ENCODE results near the gene TP73.

Gene TP73

DNA sequence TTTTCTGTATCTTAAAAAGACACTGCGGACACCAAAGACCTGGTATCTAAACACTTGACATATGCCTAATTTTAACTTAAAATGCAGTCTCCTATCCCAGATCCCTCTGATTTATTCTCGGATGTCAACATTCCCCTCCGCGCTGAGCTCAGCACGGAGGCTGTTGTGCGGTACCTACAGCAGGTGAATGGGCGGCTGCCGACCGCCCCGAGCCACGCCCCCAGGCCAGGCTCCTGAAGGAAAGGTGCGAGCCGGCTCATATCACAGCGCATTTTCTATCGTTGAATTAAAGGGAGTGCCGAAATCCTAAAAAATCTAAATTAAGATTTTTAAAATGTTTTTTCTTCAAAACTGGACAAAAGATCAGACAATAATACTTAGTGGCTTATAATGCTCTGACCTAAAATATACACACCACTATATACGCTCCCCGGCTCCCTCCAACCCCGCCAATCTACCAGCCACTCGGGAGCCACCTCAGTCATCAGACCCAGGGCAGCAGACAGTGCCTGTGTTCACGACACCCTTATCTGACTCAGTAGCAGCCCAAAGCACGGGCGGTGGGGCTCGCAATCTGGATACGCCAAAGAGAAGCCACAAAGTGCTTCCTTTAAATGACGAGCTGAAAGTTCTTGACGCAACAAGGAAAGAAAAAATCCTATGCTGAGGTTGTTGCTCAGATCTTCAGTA is 6.5 kb upstream of the TP73 start:
- no peak overlapping the region for H3K4me3 Mint-ChIP-seq
- peaks cover 16% of the 10 kb centered on the region for H3K4me1 Mint-ChIP-seq
- TF ChIP-seq, protein P1, sequence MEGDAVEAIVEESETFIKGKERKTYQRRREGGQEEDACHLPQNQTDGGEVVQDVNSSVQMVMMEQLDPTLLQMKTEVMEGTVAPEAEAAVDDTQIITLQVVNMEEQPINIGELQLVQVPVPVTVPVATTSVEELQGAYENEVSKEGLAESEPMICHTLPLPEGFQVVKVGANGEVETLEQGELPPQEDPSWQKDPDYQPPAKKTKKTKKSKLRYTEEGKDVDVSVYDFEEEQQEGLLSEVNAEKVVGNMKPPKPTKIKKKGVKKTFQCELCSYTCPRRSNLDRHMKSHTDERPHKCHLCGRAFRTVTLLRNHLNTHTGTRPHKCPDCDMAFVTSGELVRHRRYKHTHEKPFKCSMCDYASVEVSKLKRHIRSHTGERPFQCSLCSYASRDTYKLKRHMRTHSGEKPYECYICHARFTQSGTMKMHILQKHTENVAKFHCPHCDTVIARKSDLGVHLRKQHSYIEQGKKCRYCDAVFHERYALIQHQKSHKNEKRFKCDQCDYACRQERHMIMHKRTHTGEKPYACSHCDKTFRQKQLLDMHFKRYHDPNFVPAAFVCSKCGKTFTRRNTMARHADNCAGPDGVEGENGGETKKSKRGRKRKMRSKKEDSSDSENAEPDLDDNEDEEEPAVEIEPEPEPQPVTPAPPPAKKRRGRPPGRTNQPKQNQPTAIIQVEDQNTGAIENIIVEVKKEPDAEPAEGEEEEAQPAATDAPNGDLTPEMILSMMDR (IDR thresholded peaks at IDR 0.05; ENCODE audit: unreplicated experiment in 3 of 3), result no peak
- no peak overlapping the region for H3K27ac Mint-ChIP-seq
- H3K9me3 Mint-ChIP-seq, result no peaks in the 10 kb centered on the region
- peaks cover 25% of the 10 kb centered on the region for H3K36me3 Mint-ChIP-seq (ENCODE audit: low read depth)
- peaks cover 13% of the 10 kb centered on the region for H3K27me3 Mint-ChIP-seq (ENCODE audit: low read depth)

DNA sequence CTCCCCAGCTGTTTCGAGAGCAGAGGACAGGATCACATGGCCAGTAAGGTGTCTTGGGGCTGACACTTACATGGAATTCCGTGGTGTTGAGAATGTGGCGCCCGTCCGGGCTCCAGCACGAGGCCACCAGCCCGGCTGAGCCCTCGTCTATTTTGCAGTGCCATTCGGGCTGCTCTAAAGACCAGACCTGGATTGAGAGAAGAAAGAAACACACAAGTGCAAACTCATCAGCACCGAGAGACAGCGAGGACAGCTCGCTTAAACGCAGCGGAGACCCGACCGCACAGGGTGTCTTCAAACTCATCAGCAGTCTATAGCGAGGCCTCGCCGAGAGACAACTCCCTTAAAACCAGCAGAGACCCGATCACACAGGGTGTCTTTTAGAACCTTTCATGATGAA is 5.7 kb upstream of the TP73 start:
- Mint-ChIP-seq H3K4me1 (peaks cover 16% of the 10 kb centered on the region), H3K27ac (no peak overlapping the region), H3K36me3 (ENCODE audit: low read depth) (peaks cover 25% of the 10 kb centered on the region), H3K9me3 (no peaks in the 10 kb centered on the region), H3K27me3 (ENCODE audit: low read depth) (peaks cover 21% of the 10 kb centered on the region), H3K4me3 (peak overlapping the region in 1 of 3 experiments; percentile 38)
- TF ChIP-seq, protein P1 (IDR thresholded peaks at IDR 0.05; ENCODE audit: unreplicated experiment in 3 of 3), result no peak

DNA sequence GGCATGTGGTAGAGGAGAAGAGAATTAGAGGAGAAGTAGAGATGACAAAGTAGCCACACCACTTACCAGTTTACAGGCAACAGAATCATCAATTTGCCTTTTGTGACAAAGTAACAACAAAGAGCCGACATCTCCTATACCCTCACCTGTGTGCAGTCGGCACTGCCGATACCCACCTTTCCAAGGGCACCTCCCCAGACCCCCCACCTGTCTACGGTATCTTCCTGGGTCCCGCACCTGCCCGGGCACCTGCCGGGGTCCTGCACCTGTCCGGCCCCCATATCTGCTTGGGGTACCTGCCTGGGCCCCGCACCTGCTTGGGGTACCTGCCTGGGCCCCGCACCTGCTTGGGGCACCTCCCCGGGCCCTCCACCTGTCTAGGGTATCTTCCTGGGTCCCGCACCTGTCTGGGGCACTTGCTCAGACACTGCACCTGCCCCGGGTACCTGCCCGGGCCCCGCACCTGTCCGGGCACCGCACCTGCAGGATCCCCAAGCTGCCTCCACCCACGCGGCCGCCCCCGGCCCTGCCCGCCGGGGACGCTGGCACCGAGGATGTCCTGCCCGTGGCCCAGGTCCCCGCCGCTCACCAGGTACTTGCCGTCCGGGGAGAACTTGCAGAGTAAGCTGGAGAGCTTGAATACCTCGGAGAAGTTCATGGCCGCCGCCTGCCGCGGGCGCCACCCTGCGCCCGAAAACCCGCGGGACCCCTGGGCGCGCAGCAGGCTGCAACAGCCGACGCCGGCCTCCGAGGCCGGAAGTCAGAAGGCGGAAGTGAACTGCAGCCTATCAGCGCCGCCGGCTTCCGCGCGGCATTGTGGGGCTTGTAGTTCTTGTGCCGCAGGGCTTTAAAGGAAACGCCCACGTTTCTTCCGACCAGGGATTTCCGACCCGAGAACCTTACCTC is 2.7 kb upstream of the TP73 start, which contains the start of gene WRAP73:
WRAP73 (minus strand) TSS at position 762 of the 906 bp plus-strand sequence; CDS start at position 658, 104 bp downstream.
- H3K4me1 Mint-ChIP-seq, result peaks cover 16% of the 10 kb centered on the region
- H3K9me3 Mint-ChIP-seq, result no peaks in the 10 kb centered on the region
- TF ChIP-seq, protein P1 (IDR thresholded peaks at IDR 0.05; ENCODE audit: unreplicated experiment in 3 of 3), result no peak
- H3K27me3 Mint-ChIP-seq (ENCODE audit: low read depth), result peaks cover 44% of the 10 kb centered on the region
- peaks cover 12% of the 10 kb centered on the region for H3K36me3 Mint-ChIP-seq (ENCODE audit: low read depth)
- no peak within 1 kb of the TSS for H3K27ac Mint-ChIP-seq
- peak within 1 kb of the TSS; percentile 80 to 85 (median 80) for H3K4me3 Mint-ChIP-seq

DNA sequence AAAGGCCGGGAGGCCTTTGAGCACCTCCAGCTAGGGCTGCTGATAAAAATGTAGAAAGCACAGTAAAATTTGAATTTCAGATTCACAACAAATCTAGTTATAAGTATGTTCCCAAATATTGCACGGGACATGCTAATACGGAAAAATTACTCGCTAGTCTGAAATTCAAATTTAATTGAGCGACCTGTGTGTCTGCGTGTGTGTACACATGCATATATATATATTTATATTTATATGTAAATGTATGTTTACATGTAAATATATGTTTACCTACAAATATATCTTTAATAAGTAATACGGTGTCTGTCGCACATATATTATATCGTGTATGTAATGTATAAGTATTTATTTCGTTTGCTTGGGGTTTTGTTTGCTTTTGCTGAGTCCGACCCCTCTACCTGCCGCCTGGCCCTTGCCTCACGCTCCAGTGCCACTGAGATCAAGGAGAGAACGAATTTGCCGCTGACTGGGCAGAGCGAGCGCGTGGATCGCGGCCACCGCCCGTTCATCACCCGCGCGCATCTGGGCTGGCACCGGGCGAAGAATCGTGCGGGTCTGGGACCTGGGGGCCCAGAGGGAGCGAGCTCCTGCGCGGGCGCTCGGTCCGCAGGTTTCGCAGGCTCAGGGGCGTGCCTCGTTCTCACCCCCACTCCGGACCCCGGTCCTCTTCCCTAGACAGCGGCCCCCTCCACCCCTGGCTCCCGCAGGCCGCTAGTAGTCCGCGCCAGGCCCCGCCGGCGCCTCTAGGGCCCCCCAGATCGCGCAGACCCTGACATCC is 1.9 kb upstream of the TP73 start:
- H3K9me3 Mint-ChIP-seq, result no peaks in the 10 kb centered on the region
- no peak overlapping the region for H3K27ac Mint-ChIP-seq
- peaks cover 16% of the 10 kb centered on the region for H3K4me1 Mint-ChIP-seq
- peaks cover 53% of the 10 kb centered on the region for H3K27me3 Mint-ChIP-seq (ENCODE audit: low read depth)
- TF ChIP-seq, protein P1 (IDR thresholded peaks at IDR 0.05; ENCODE audit: unreplicated experiment in 3 of 3), result no peak
- H3K4me3 Mint-ChIP-seq, result peak overlapping the region; percentile 79 to 85 (median 80)
- peaks cover 7% of the 10 kb centered on the region for H3K36me3 Mint-ChIP-seq (ENCODE audit: low read depth)

DNA sequence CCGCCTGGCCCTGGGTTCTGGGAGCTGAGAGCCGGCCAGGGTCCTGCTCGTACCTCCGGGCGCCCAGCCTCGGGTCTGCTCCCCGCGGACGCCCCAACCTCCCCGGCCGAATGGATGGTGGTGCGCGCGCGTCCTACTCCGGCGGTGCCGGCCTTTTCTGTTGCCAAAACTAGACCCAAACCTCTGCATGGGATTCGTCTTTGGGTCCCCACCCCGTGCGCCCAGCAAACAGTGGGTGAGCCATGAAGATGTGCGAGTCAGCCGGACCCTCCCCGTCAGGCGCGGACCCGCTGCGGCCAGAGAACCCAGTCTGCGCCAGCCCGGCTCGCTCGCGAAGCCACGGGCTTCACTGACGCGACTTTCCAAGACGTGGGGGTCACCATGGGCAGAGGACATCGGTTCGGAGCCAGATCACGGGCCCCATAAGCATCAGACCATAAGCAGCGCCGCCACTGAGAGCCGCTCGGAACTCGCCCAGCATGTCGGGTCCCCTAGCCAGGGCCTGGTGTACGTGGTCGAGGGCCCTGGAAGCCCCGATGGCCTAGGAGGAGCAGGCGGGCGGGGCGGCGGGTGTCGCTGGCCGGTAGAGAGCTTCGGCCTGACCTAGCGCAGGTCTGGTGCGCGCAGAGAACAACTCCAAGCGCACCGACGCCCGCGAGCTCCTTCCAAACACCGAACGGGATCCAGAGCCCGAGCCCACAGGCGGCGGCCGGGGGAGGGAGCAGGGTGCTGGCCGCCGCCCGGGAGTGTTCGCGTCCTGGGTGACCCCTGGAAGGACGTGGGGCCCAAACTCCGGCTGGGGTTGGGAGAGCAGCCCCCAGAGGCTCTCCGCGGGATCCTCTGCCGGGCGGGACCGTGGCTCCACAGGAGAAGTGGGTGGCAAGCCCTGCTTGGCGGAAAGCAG is 1.0 kb upstream of the TP73 start:
- Mint-ChIP-seq H3K27me3 (ENCODE audit: low read depth) (peaks cover 61% of the 10 kb centered on the region), H3K4me3 (peak overlapping the region; percentile 46 to 70 (median 60)), H3K9me3 (no peaks in the 10 kb centered on the region), H3K4me1 (peaks cover 16% of the 10 kb centered on the region), H3K27ac (no peak overlapping the region), H3K36me3 (ENCODE audit: low read depth) (peaks cover 3% of the 10 kb centered on the region)
- TF ChIP-seq, protein P1 (IDR thresholded peaks at IDR 0.05; ENCODE audit: unreplicated experiment in 3 of 3), result no peak

Measured in nephron (organoid).